Transverse colon (tissue), 4 donors: ENCODE measurements around the gene AMPD3.

ENCODE experiments used
- CTCF ChIP-seq, 5 experiments: fragments of 200-600 bp in 3 of 5; fragments of 450-650 bp in 2 of 5; sonication (generic) in 3 of 5; IDR thresholded peaks; 1 replicate in 2 of 5; 2 replicates in 3 of 5; pipeline ENCODE4 v1.5.1; 2016 to 2017; ENCODE audit warnings: antibody characterized with exemption in 5 of 5, inconsistent platforms in 3 of 5, mild to moderate bottlenecking in 2 of 5, moderate library complexity in 1 of 5
- EP300 ChIP-seq: sonication (generic); formaldehyde crosslinking; IDR thresholded peaks from one replicate; pipeline ENCODE4 v1.6.1; 2017; ENCODE audit warnings: antibody characterized with exemption, low read depth
- POLR2AphosphoS5 ChIP-seq, 3 donors: sonication (generic); formaldehyde crosslinking; IDR thresholded peaks; one replicate each; pipeline ENCODE4 v1.6.1; 2016; ENCODE audit warnings: antibody characterized with exemption in 3 of 3

- no peak for TF ChIP-seq POLR2AphosphoS5 (IDR thresholded peaks at IDR 0.05)
- TF ChIP-seq EP300: no peak
- TF ChIP-seq CTCF (IDR thresholded peaks at IDR 0.05): no peak
These were observed 18.8 kb upstream of the AMPD3 start for GRCh38 chr11:10436224-10436623.
